Fibroblast of lung (primary cell): ENCODE measurements around the gene SESN3. TPM values are rescaled to one million over a fixed set of nuclear protein-coding genes. Genes with fewer than 3 reads are reported as not detected.

Experiments used
- DNase-seq, 2 donors: peaks; one replicate each; pipeline versions ENCODE4 v3.0.0 to v3.0.0-alpha.2; 2010; ENCODE audit warnings: low read depth in 2 of 2
- H2AFZ ChIP-seq: 2 replicates; pipeline ENCODE4 v1.5.1; 2012; ENCODE audit warnings: low read length, control low read depth, inconsistent platforms
- H3K27ac ChIP-seq: 2 replicates; pipeline ENCODE4 v1.5.1; 2011; ENCODE audit warnings: low read length, control low read depth; ENCODE audit not compliant: insufficient read depth
- H3K27me3 ChIP-seq: 2 replicates; pipeline ENCODE4 v1.5.1; 2011; ENCODE audit warnings: mild to moderate bottlenecking, low read length; ENCODE audit not compliant: control insufficient read depth, insufficient read depth
- H3K36me3 ChIP-seq: 2 replicates; pipeline ENCODE4 v1.5.1; 2011; ENCODE audit warnings: low read length; ENCODE audit not compliant: control insufficient read depth, insufficient read depth
- H3K4me1 ChIP-seq: 2 replicates; pipeline ENCODE4 v1.5.1; 2011; ENCODE audit warnings: low read length; ENCODE audit not compliant: control insufficient read depth, insufficient read depth; ENCODE audit errors: extremely low read depth
- H3K4me2 ChIP-seq: 2 replicates; pipeline ENCODE4 v1.5.1; 2011; ENCODE audit warnings: low read length, control low read depth; ENCODE audit not compliant: insufficient read depth; ENCODE audit errors: extremely low read depth
- H3K4me3 ChIP-seq, 4 experiments: fragments of 200-600 bp in 1 of 4; sonication (generic) in 1 of 4; replicated peaks in 1 of 4; 2 replicates each; pipeline ENCODE4 v1.5.1; 2011 to 2016; ENCODE audit warnings: low read length in 4 of 4, low read depth in 3 of 4, mild to moderate bottlenecking in 3 of 4, control low read depth in 2 of 4, inconsistent platforms in 1 of 4, mixed read lengths in 1 of 4; ENCODE audit not compliant: insufficient read depth in 1 of 4; ENCODE audit errors: control extremely low read depth in 1 of 4
- H3K79me2 ChIP-seq: 2 replicates; pipeline ENCODE4 v1.5.1; 2012; ENCODE audit warnings: mild to moderate bottlenecking, low read length, inconsistent platforms; ENCODE audit not compliant: control insufficient read depth, insufficient read depth
- H3K9ac ChIP-seq: 2 replicates; pipeline ENCODE4 v1.5.1; 2011; ENCODE audit warnings: mild to moderate bottlenecking, low read length, control low read depth; ENCODE audit not compliant: insufficient read depth
- H3K9me3 ChIP-seq: 2 replicates; pipeline ENCODE4 v1.5.1; 2012; ENCODE audit warnings: low read depth, low read length; ENCODE audit not compliant: control insufficient read depth, insufficient read depth
- H4K20me1 ChIP-seq: 2 replicates; pipeline ENCODE4 v1.5.1; 2011; ENCODE audit warnings: low read length; ENCODE audit not compliant: control insufficient read depth, insufficient read depth; ENCODE audit errors: extremely low read depth
- CTCF ChIP-seq, 2 donors: IDR thresholded peaks in 1 of 2; conservative IDR thresholded peaks in 1 of 2; 1 replicate in 1 of 2; 2 replicates in 1 of 2; pipeline ENCODE4 v1.5.1; 2011 to 2012; ENCODE audit warnings: low read length in 2 of 2, control low read depth in 1 of 2, inconsistent platforms in 1 of 2, low read depth in 1 of 2, mild to moderate bottlenecking in 1 of 2
- EZH2 ChIP-seq: IDR thresholded peaks from 2 replicates; pipeline ENCODE4 v1.5.1; 2012; ENCODE audit warnings: low read length, control low read depth, mild to moderate bottlenecking; ENCODE audit errors: missing control alignments
- polyA plus RNA-seq, 2 donors: library from polyadenylated mRNA; depleted of rRNA in 1 of 2; stranded (reverse) in 1 of 2; unstranded in 1 of 2; fragments of >200 nt; gene quantifications; 2 replicates each; pipeline ENCODE4 v1.2.1, GENCODE V29; 2011 to 2012; ENCODE audit warnings: missing spikeins in 1 of 2
- total RNA-seq: library from RNA; depleted of rRNA; stranded (reverse); fragments of >200 nt; gene quantifications from 2 replicates; pipeline ENCODE4 v1.2.1, GENCODE V29; 2014

SESN3 gene
- total and polyA plus RNA-seq, 2 donors (not counting 1 experiment from before 2014, with no cell fraction given), result 6.4 to 60.1 TPM

GRCh38 chr11:95150956-95151684 lies 79.9 kb downstream of the SESN3 start:
- Histone ChIP-seq H3K4me3 (peak overlapping the region; percentile 26 to 61 (median 42)), H3K4me2 (peak overlapping the region; percentile 71), H3K9ac (no peak overlapping the region), H4K20me1 (no peaks in the 10 kb centered on the region), H3K27ac (peak overlapping the region; percentile 30), H3K79me2 (no peaks in the 10 kb centered on the region), H3K36me3 (no peaks in the 10 kb centered on the region), H3K4me1 (peaks cover 8% of the 10 kb centered on the region), H2AFZ (peak overlapping the region; percentile 62), H3K9me3 (no peaks in the 10 kb centered on the region), H3K27me3 (no peaks in the 10 kb centered on the region)
- peak; percentile 54 to 73 for TF ChIP-seq CTCF (conservative IDR thresholded peaks at IDR 0.05 in 1 of 2, IDR thresholded peaks at IDR 0.05 in 1 of 2; ENCODE audit: low read depth in 1 of 2, low read length in 2 of 2)
- TF ChIP-seq EZH2, result no peak
- peak; percentile 81 to 90 for DNase-seq

- Histone ChIP-seq H3K9ac (no peak overlapping the region), H3K27me3 (no peaks in the 10 kb centered on the region), H2AFZ (no peak overlapping the region), H4K20me1 (no peaks in the 10 kb centered on the region), H3K79me2 (no peaks in the 10 kb centered on the region), H3K4me3 (peak overlapping the region in 2 of 4 experiments; percentile 56 to 61), H3K4me2 (no peak overlapping the region), H3K9me3 (no peaks in the 10 kb centered on the region), H3K4me1 (peaks cover 8% of the 10 kb centered on the region), H3K36me3 (no peaks in the 10 kb centered on the region), H3K27ac (no peak overlapping the region)
- no peak for TF ChIP-seq EZH2
- no peak for TF ChIP-seq CTCF (conservative IDR thresholded peaks at IDR 0.05 in 1 of 2, IDR thresholded peaks at IDR 0.05 in 1 of 2; ENCODE audit: low read depth in 1 of 2, low read length in 2 of 2)
- DNase-seq, result peak in 1 of 2 donors; percentile 66
Observed at GRCh38 chr11:95149651-95150364, 81.2 kb downstream of the SESN3 start.

GRCh38 chr11:95148938-95149337 lies 82.1 kb downstream of the SESN3 start:
- Histone ChIP-seq H3K27ac (no peak overlapping the region), H3K9me3 (no peaks in the 10 kb centered on the region)
- no peak for DNase-seq

More at GRCh38 chr11:95148938-95149337, 82.1 kb downstream of the SESN3 start:
- H3K4me2 ChIP-seq, result no peak overlapping the region
- no peaks in the 10 kb centered on the region for H4K20me1 ChIP-seq
- no peak overlapping the region for H3K4me3 ChIP-seq
- no peaks in the 10 kb centered on the region for H3K36me3 ChIP-seq
- no peaks in the 10 kb centered on the region for H3K79me2 ChIP-seq
- H3K4me1 ChIP-seq, result peaks cover 8% of the 10 kb centered on the region
- H2AFZ ChIP-seq, result no peak overlapping the region
- no peak overlapping the region for H3K9ac ChIP-seq
- TF ChIP-seq EZH2, result no peak
- no peaks in the 10 kb centered on the region for H3K27me3 ChIP-seq
